SHP77 (cell line): ENCODE measurements around the gene REV1.

ENCODE experiments used
- DNase-seq, 2 experiments: peaks; one replicate each; lab custom pipeline; 2025; lab: John Stamatoyannopoulos, UW

REV1 gene

DNA sequence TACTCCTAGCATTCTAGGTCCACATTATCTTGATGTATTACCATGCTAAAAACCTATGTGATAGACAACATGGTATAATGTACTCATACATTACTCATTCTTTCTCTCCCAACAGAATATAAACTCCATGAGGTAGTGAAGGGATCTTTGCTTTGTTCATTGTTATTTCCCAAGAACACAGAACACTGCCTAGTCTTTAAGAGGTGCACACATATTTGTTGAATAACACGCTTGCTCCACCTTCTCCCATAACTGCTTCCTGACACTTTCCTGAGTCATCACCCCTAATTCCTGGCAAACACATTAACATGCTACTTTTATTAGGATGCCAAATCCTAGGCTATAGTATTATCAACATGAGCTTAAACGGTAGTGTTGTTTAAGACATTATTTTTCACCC is 41.3 kb downstream of the REV1 start:
- no peak for DNase-seq

- no peak for DNase-seq
Observed at GRCh38 chr2:99445065-99445464, 44.8 kb downstream of the REV1 start.

DNA sequence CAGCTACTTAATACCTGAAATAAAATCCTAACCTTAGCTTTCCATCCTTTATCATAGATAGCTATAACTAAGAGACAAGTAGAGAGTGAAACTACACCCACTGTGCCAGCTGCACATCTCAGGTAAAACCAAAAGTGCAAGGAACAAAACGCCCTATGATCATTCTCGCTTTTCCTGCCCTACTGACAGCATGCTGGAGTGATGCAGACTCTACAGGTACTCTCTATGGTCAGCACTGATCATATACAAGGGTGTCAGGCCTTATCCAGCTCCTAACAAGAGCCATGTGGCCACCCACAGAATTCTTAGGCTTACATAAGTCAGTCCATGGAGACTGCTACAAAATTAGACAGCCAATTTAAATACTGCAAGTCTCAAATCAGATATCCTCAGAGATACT is 45.6 kb downstream of the REV1 start:
- DNase-seq: no peak

GRCh38 chr2:99442837-99443236 is 47.0 kb downstream of the REV1 start:
- DNase-seq: no peak

- no peak for DNase-seq
Observed at GRCh38 chr2:99439971-99440505, 49.8 kb downstream of the REV1 start.

GRCh38 chr2:99436874-99437273 is 52.9 kb downstream of the REV1 start:
- DNase-seq: no peak

- no peak for DNase-seq
Observed at GRCh38 chr2:99433340-99433739, 56.5 kb downstream of the REV1 start.

- no peak for DNase-seq
Observed at GRCh38 chr2:99431587-99432275, 58.1 kb downstream of the REV1 start.

GRCh38 chr2:99430614-99431291 is 59.1 kb downstream of the REV1 start:
- no peak for DNase-seq

DNA sequence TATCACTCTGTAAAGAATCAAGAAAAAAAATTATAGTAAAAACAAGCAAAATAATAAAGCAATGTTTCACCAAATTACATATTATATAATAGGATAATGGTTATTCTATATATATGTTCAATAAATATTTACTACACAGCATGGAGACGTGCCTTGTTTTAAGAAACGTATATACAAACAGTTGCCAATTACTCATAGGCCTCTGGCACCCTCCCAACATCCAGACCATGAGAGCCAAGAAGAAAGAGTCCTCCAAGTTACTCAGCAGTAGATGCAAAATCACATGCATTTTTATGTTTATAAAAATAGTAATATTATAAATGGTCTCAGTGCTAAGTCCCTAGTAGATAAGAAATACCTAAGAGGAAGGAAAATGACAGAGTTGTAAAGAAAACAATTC is 64.8 kb downstream of the REV1 start:
- DNase-seq: no peak

DNA sequence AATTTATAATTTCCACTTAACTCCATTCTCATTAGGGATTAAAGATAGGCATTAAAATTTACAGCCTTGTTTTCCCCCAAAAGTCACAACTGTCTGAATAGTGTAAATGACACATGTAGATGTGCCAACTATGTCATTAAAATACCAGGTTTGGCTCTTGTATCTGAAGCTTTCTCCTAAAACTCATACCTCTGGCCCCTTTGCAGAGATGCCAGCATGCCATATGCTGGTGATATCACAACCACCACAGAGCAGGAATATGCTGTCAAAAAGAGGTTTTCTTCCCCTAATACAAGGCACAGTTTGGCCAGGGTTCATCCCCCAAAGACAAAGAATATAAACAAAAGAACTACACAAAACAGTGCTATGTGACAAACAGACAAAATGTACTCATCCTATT is 65.4 kb downstream of the REV1 start:
- no peak for DNase-seq

- DNase-seq: no peak
Observed at GRCh38 chr2:99422599-99422998, 67.2 kb downstream of the REV1 start.

GRCh38 chr2:99421469-99421868 is 68.3 kb downstream of the REV1 start:
- DNase-seq: no peak

DNA sequence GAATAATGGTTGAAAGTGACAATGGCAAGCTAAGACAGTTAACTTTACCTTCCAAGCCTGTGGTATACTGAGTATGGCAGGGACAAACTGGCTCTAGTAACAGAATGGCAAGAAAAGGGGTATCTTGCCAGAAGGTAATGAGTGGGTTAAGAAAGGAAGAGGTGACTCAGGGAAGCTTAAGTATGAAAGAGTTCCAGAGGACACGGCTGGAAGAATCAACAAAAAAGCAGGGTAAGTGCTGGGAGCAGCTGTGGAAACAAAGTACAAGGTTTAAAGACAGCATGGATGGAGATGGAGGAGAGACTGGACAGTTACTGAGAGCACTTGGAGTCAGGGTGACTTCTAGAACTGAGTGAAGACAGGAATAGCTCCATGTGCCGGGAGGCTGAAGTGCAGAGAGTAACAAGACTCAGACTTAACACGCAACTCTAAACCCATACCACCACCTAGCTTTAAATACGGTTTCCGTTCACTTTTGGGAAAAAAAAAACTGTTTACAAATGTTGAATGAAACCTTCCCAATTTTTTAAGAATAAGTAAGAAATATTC is 69.0 kb downstream of the REV1 start:
- no peak for DNase-seq

DNA sequence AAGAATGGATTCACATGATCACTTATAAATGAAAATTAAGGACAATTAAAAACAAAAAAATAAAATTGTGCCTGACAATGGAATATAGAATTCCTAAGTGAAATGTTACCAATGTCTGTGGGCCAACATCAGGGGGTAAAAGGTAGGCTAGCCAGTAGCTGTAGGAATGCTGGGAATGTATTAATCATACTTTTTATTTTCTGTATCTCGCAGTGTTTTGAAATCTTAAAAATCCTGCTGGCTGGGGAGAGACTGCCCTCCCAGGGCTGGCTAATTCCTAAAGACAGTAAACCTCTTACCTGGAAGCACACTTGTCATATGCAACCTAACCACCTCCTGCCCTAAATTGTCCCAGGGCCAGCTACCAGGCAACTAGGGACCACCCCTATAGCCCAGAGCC is 69.8 kb downstream of the REV1 start:
- no peak for DNase-seq

GRCh38 chr2:99417396-99417795 is 72.4 kb downstream of the REV1 start:
- no peak for DNase-seq

GRCh38 chr2:99414566-99414965 is 75.3 kb downstream of the REV1 start:
- DNase-seq: no peak

- no peak for DNase-seq
Observed at GRCh38 chr2:99410276-99410675, 79.5 kb downstream of the REV1 start.

GRCh38 chr2:99406137-99406536 is 83.7 kb downstream of the REV1 start:
- no peak for DNase-seq

- no peak for DNase-seq
Observed at GRCh38 chr2:99404797-99405669, 84.8 kb downstream of the REV1 start.

DNA sequence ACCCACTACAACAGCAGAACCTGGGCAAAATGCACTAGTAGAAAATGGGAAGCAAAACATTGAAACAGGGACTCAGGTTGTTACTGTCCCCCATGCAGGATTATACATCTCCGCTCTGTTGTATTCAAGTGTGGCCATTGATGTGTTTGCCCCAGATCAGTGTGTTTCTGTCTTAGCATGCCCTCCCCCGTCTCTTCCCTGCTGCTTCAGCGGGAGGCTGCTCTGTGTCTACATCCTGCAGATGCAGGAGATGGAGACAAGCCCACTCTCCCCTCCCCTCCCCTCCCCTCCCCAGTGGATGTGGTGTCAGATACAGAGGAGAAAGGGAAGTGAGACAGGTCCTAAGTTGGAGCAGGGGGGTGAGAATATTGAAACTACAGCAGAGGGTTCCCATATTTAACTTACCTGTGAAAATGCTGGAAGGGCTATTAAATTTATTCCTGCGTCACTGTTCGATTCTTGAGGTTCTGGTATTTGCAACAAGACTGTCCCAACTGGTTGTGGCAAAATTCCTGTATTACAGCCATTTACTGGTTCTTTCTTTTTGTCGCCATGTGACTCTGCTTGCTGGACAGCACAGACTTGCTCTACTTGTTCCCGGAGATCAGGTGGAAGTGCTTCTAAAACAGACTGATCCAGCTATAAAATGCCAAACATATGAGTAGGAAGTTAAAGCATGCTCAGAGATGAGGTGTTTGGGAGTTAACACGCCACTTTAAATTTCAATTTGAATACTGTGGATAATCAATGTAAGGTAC is 85.6 kb downstream of the REV1 start:
- DNase-seq: no peak

GRCh38 chr2:99403524-99403923 is 86.3 kb downstream of the REV1 start:
- no peak for DNase-seq
